Spleen (tissue), 11 donors: ENCODE measurements around the gene ZNF367. TPM values are rescaled to one million over a fixed set of nuclear protein-coding genes. Genes with fewer than 3 reads are reported as not detected.

Source experiments
- DNase-seq: peaks from one replicate; pipeline ENCODE4 v3.0.0-alpha.2; 2020
- H3K27ac ChIP-seq, 8 donors: fragments of 200-600 bp; sonication (generic) in 7 of 8; 1 replicate in 4 of 8; 2 replicates in 4 of 8; pipeline versions ENCODE4 v1.5.0 to v1.8.0; 2016 to 2021; ENCODE audit warnings: inconsistent platforms in 4 of 8, mild to moderate bottlenecking in 4 of 8, moderate library complexity in 1 of 8
- H3K27me3 ChIP-seq, 7 donors: fragments of 200-600 bp; sonication (generic) in 6 of 7; replicated peaks in 1 of 7; 1 replicate in 4 of 7; 2 replicates in 3 of 7; pipeline versions ENCODE4 v1.5.0 to v1.8.0; 2016 to 2021; ENCODE audit warnings: inconsistent platforms in 3 of 7, mild to moderate bottlenecking in 1 of 7
- H3K36me3 ChIP-seq, 6 donors: fragments of 200-600 bp; sonication (generic) in 5 of 6; 1 replicate in 4 of 6; 2 replicates in 2 of 6; pipeline versions ENCODE4 v1.5.0 to v1.8.0; 2016 to 2021; ENCODE audit warnings: inconsistent platforms in 2 of 6
- H3K4me1 ChIP-seq, 6 donors: fragments of 200-600 bp; sonication (generic) in 5 of 6; 1 replicate in 3 of 6; 2 replicates in 3 of 6; pipeline versions ENCODE4 v1.5.0 to v1.8.0; 2016 to 2021; ENCODE audit warnings: inconsistent platforms in 3 of 6
- H3K4me3 ChIP-seq, 8 donors: fragments of 200-600 bp; sonication (generic) in 7 of 8; 1 replicate in 4 of 8; 2 replicates in 4 of 8; pipeline versions ENCODE4 v1.5.0 to v1.8.0; 2016 to 2021; ENCODE audit warnings: inconsistent platforms in 4 of 8, mild to moderate bottlenecking in 4 of 8, moderate library complexity in 2 of 8
- H3K9me3 ChIP-seq, 8 donors: fragments of 200-600 bp; sonication (generic) in 7 of 8; 1 replicate in 4 of 8; 2 replicates in 4 of 8; pipeline versions ENCODE4 v1.5.0 to v1.8.0; 2016 to 2021; ENCODE audit warnings: inconsistent platforms in 4 of 8
- POLR2A ChIP-seq, 3 donors: fragments of 450-650 bp; IDR thresholded peaks; one replicate each; pipeline ENCODE4 v1.5.1; 2017; ENCODE audit warnings: antibody characterized with exemption in 3 of 3, mild to moderate bottlenecking in 1 of 3
- POLR2AphosphoS5 ChIP-seq, 3 donors: sonication (generic); formaldehyde crosslinking; IDR thresholded peaks; one replicate each; pipeline ENCODE4 v1.5.1; 2017; ENCODE audit warnings: antibody characterized with exemption in 3 of 3
- WGBS, 5 donors: extraction: QIAGEN DNeasy Blood & Tissue Kit in 3 of 5; methylation state at CpG; one replicate each; pipeline versions ENCODE4 v1.1.5 to v1.1.7; 2013 to 2018; 5-methylcytosine and 5-hydroxymethylcytosine counted together
- intact Hi-C: fragments of 100-400 bp; cut with DNase I; formaldehyde crosslinking; loops from one replicate; pipeline ENCODE4 v1.15.0; 2023; ENCODE audit warnings: low total_unique reads
- polyA plus RNA-seq, 3 donors: library from polyadenylated mRNA; stranded (reverse); fragments of 200-250 nt; gene quantifications; one replicate each; pipeline ENCODE4 v1.2.1, GENCODE V29; 2013
- total RNA-seq, 7 donors: library from RNA; depleted of rRNA in 3 of 7; stranded (reverse); fragments of >200 nt in 3 of 7; fragmentation: NEBNext Ultra II Directional in 4 of 7; extraction: Animal tissue kit (Norgen Biotek cat#: 25700) in 4 of 7; gene quantifications; one replicate each; pipeline versions ENCODE4 v1.1.0 to v1.2.1, GENCODE V29; 2016 to 2021
- TF ChIP-seq, protein P1 (sequence below), 11 experiments: fragments of 200-600 bp in 7 of 11; fragments of 450-650 bp in 4 of 11; sonication (generic) in 4 of 11; IDR thresholded peaks in 8 of 11; conservative IDR thresholded peaks in 3 of 11; 1 replicate in 7 of 11; 2 replicates in 4 of 11; pipeline versions ENCODE4 v1.4.0 to v1.8.0; 2016 to 2021; ENCODE audit warnings: antibody characterized with exemption in 11 of 11, inconsistent platforms in 4 of 11, mild to moderate bottlenecking in 1 of 11
- donor health status: healthy with polysubstance abuse.
- donor health status: DM: no; HTN: no; CAD: no; lungs with moderate emphysema.
- donor health status: DM: no; HTN: no; CAD: no.
- donor health status: Bipolar disorder and iron deficiency.
- donor health status: healthy.
- donor health status: DM: no; HTN: no; CAD: no.
- donor health status: DM: yes; HTN: yes; CAD: no.

The ZNF367 gene
- total and polyA plus RNA-seq, 10 donors: 0.93 to 3.7 (median 1.9) TPM

GRCh38 chr9:96436456-96437126 lies 18.4 kb upstream of the ZNF367 start:
- H3K36me3 ChIP-seq: no peaks in the 10 kb centered on the region
- DNase-seq: no peak
- no peaks in the 10 kb centered on the region for H3K4me1 ChIP-seq
- H3K27ac ChIP-seq: no peak overlapping the region
- H3K9me3 ChIP-seq: no peaks in the 10 kb centered on the region
- no peaks in the 10 kb centered on the region for H3K27me3 ChIP-seq
- H3K4me3 ChIP-seq: no peak overlapping the region
- WGBS, 5 donors: 84 to 92% (median 89%) methylated on average over 13 to 15 of the region's 15 CpGs
- TF ChIP-seq, protein P1, sequence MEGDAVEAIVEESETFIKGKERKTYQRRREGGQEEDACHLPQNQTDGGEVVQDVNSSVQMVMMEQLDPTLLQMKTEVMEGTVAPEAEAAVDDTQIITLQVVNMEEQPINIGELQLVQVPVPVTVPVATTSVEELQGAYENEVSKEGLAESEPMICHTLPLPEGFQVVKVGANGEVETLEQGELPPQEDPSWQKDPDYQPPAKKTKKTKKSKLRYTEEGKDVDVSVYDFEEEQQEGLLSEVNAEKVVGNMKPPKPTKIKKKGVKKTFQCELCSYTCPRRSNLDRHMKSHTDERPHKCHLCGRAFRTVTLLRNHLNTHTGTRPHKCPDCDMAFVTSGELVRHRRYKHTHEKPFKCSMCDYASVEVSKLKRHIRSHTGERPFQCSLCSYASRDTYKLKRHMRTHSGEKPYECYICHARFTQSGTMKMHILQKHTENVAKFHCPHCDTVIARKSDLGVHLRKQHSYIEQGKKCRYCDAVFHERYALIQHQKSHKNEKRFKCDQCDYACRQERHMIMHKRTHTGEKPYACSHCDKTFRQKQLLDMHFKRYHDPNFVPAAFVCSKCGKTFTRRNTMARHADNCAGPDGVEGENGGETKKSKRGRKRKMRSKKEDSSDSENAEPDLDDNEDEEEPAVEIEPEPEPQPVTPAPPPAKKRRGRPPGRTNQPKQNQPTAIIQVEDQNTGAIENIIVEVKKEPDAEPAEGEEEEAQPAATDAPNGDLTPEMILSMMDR (IDR thresholded peaks at IDR 0.05 in 8 of 11, conservative IDR thresholded peaks at IDR 0.05 in 3 of 11): no peak
- no peak for TF ChIP-seq POLR2AphosphoS5 (IDR thresholded peaks at IDR 0.05)
- no peak for TF ChIP-seq POLR2A (IDR thresholded peaks at IDR 0.05)
- intact Hi-C loops: no loop called here

GRCh38 chr9:96436063-96436455 lies 17.9 kb upstream of the ZNF367 start:
- H3K4me1 ChIP-seq: no peaks in the 10 kb centered on the region
- no peak for DNase-seq
- 64 to 81% (median 75%) methylated on average over 2 of the region's 2 CpGs for WGBS, 5 donors
- no peaks in the 10 kb centered on the region for H3K36me3 ChIP-seq
- no peak overlapping the region for H3K27ac ChIP-seq
- intact Hi-C loops: no loop called here
- TF ChIP-seq, protein P1 (IDR thresholded peaks at IDR 0.05 in 8 of 11, conservative IDR thresholded peaks at IDR 0.05 in 3 of 11): no peak
- no peak for TF ChIP-seq POLR2A (IDR thresholded peaks at IDR 0.05)
- TF ChIP-seq POLR2AphosphoS5 (IDR thresholded peaks at IDR 0.05): no peak
- no peak overlapping the region for H3K4me3 ChIP-seq
- H3K9me3 ChIP-seq: no peaks in the 10 kb centered on the region
- no peaks in the 10 kb centered on the region for H3K27me3 ChIP-seq

DNA sequence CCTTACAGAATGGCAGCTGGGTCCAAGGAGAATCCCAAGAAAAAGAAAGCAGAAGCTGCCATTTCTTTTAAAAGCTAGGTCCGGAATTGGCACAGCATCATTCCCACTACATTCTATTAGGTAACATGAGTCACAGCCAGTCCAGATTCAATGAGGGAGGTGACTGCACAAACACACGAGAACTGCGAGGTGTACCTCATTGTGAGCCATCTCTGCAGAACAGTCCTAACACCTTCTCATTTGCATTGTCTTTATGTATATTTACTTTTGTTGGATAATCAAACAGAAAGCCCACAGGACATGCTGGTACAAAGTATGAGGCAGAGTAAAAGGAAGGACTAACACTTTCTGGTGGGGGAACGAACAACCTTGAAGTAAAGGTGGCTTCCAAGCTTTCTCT lies 17.2 kb upstream of the ZNF367 start:
- no peak for DNase-seq
- no peak overlapping the region for H3K27ac ChIP-seq
- intact Hi-C loops: no loop called here
- H3K9me3 ChIP-seq: no peaks in the 10 kb centered on the region
- no peaks in the 10 kb centered on the region for H3K27me3 ChIP-seq
- no peaks in the 10 kb centered on the region for H3K4me1 ChIP-seq
- TF ChIP-seq POLR2AphosphoS5 (IDR thresholded peaks at IDR 0.05) (no peak), POLR2A (IDR thresholded peaks at IDR 0.05) (no peak)
- TF ChIP-seq, protein P1 (IDR thresholded peaks at IDR 0.05 in 8 of 11, conservative IDR thresholded peaks at IDR 0.05 in 3 of 11): no peak
- 85 to 98% (median 91%) methylated on average over 4 of the region's 4 CpGs for WGBS, 5 donors
- no peaks in the 10 kb centered on the region for H3K36me3 ChIP-seq
- no peak overlapping the region for H3K4me3 ChIP-seq

DNA sequence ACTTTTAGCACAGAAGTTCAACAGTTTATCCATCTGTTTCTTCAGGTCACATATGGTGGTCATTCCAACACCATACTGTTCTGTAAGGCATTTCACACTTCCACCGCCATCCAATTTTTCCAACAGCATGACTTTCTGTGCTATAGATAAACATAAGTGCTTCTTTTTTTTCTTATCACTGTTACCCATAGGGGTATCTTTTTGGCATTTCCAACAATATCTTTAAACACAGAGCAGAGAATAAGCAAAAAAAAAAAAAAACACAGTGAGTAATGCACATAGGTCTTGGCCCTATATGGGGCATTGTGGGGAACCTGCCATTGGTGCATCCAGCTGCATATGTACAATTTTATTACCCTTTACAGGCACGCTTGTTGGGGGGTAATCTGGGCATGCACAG lies 12.2 kb upstream of the ZNF367 start:
- no peaks in the 10 kb centered on the region for H3K36me3 ChIP-seq
- DNase-seq: no peak
- WGBS, 5 donors: 91 to 97% (median 94%) methylated on average over 2 of the region's 2 CpGs
- no peaks in the 10 kb centered on the region for H3K9me3 ChIP-seq
- no peak overlapping the region for H3K4me3 ChIP-seq
- H3K27me3 ChIP-seq: no peaks in the 10 kb centered on the region
- TF ChIP-seq, protein P1 (IDR thresholded peaks at IDR 0.05 in 8 of 11, conservative IDR thresholded peaks at IDR 0.05 in 3 of 11): no peak
- TF ChIP-seq POLR2AphosphoS5 (IDR thresholded peaks at IDR 0.05) (no peak), POLR2A (IDR thresholded peaks at IDR 0.05) (no peak)
- intact Hi-C loops: no loop called here
- H3K27ac ChIP-seq: no peak overlapping the region
- peaks cover 0 to 10% (median 0%) of the 10 kb centered on the region in 6 donors for H3K4me1 ChIP-seq
